Lung (tissue), 12 donors: ENCODE measurements around the gene PIM1. TPM values are rescaled to one million over a fixed set of nuclear protein-coding genes. Genes with fewer than 3 reads are reported as not detected.
A peak's percentile ranks its signal among the peaks of the same experiment; 100 is the strongest.
"Not testable (repeated sequence)": the region's sequence is repeated elsewhere in the genome, so short reads cannot be mapped to it uniquely, and the experiment has no call there.

ENCODE experiments used
- ATAC-seq: fragments of 200-7000 bp; cut with Tn5 transposase; one replicate; pipeline ENCODE4 v1.9.1; 2020; ENCODE audit warnings: moderate number of reproducible peaks; ENCODE audit not compliant: insufficient read depth, low FRiP score
- DNase-seq, 3 donors: peaks; one replicate each; pipeline ENCODE4 v3.0.0-alpha.2; 2013 to 2017
- H3K27ac ChIP-seq, 2 donors: one replicate each; pipeline ENCODE4 v1.5.1; 2013; ENCODE audit warnings: mild to moderate bottlenecking in 2 of 2, moderate library complexity in 2 of 2, control low read depth in 1 of 2, inconsistent platforms in 1 of 2, low read depth in 1 of 2, low read length in 1 of 2
- H3K27me3 ChIP-seq, 3 donors: one replicate each; pipeline ENCODE4 v1.5.1; 2013; ENCODE audit warnings: low read length in 2 of 3; ENCODE audit not compliant: control insufficient read depth in 3 of 3, insufficient read depth in 3 of 3
- H3K36me3 ChIP-seq, 4 donors: one replicate each; pipeline ENCODE4 v1.5.1; 2013; ENCODE audit warnings: low read length in 4 of 4, mild to moderate bottlenecking in 1 of 4, moderate library complexity in 1 of 4; ENCODE audit not compliant: control insufficient read depth in 4 of 4, insufficient read depth in 4 of 4
- H3K4me1 ChIP-seq, 5 donors: one replicate each; pipeline ENCODE4 v1.5.1; 2013; ENCODE audit warnings: low read length in 5 of 5, mild to moderate bottlenecking in 2 of 5, moderate library complexity in 1 of 5; ENCODE audit not compliant: control insufficient read depth in 5 of 5, insufficient read depth in 5 of 5
- H3K4me3 ChIP-seq: one replicate; pipeline ENCODE4 v1.5.1; 2013; ENCODE audit warnings: mild to moderate bottlenecking, control low read depth, moderate library complexity
- H3K9ac ChIP-seq, 2 donors: one replicate each; pipeline ENCODE4 v1.5.1; 2013; ENCODE audit warnings: low read length in 2 of 2, control low read depth in 1 of 2; ENCODE audit not compliant: insufficient read depth in 1 of 2
- H3K9me3 ChIP-seq, 4 donors: one replicate each; pipeline ENCODE4 v1.5.1; 2013; ENCODE audit warnings: low read length in 3 of 4, mild to moderate bottlenecking in 1 of 4, moderate library complexity in 1 of 4; ENCODE audit not compliant: control insufficient read depth in 4 of 4, insufficient read depth in 3 of 4
- WGBS, 2 donors: extraction: QIAGEN DNeasy Blood & Tissue Kit; methylation state at CpG; one replicate each; pipeline ENCODE4 v1.1.7; 2013; 5-methylcytosine and 5-hydroxymethylcytosine counted together
- polyA plus RNA-seq, 2 donors: library from polyadenylated mRNA; stranded (reverse); fragments of 200-250 nt; gene quantifications; one replicate each; pipeline ENCODE4 v1.2.1, GENCODE V29; 2013
- total RNA-seq, 2 donors: library from RNA; depleted of rRNA in 1 of 2; stranded (reverse); fragments of >200 nt in 1 of 2; gene quantifications; one replicate each; pipeline ENCODE4 v1.2.1, GENCODE V29; 2014 to 2021
- TF ChIP-seq, protein P1 (sequence below): IDR thresholded peaks from 2 replicates; pipeline ENCODE4 v1.5.1; 2012; ENCODE audit warnings: mild to moderate bottlenecking; ENCODE audit errors: control extremely low read depth, extremely low read depth
- donor health status: control.
- donor health status: control.
- donor health status: Bipolar disorder and iron deficiency.
- donor health status: healthy.
- donor health status: DM: yes; HTN: yes; CAD: no.

The PIM1 gene
- total and polyA plus RNA-seq, 4 donors = 43.2 to 108 (median 52.0) TPM

- H3K27ac ChIP-seq = no peak overlapping the region
- H3K9me3 ChIP-seq = no peaks in the 10 kb centered on the region
- H3K9ac ChIP-seq = no peak overlapping the region
- no peaks in the 10 kb centered on the region for H3K27me3 ChIP-seq
- no peak for ATAC-seq
- peaks cover 9 to 19% (median 16%) of the 10 kb centered on the region in 4 donors for H3K36me3 ChIP-seq
- DNase-seq = no peak
- 90 to 96% methylated on average over 8 of the region's 8 CpGs for WGBS, 2 donors
- TF ChIP-seq, protein P1, sequence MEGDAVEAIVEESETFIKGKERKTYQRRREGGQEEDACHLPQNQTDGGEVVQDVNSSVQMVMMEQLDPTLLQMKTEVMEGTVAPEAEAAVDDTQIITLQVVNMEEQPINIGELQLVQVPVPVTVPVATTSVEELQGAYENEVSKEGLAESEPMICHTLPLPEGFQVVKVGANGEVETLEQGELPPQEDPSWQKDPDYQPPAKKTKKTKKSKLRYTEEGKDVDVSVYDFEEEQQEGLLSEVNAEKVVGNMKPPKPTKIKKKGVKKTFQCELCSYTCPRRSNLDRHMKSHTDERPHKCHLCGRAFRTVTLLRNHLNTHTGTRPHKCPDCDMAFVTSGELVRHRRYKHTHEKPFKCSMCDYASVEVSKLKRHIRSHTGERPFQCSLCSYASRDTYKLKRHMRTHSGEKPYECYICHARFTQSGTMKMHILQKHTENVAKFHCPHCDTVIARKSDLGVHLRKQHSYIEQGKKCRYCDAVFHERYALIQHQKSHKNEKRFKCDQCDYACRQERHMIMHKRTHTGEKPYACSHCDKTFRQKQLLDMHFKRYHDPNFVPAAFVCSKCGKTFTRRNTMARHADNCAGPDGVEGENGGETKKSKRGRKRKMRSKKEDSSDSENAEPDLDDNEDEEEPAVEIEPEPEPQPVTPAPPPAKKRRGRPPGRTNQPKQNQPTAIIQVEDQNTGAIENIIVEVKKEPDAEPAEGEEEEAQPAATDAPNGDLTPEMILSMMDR = no peak
- peaks cover 0 to 5% (median 0%) of the 10 kb centered on the region in 5 donors for H3K4me1 ChIP-seq
- H3K4me3 ChIP-seq = no peak overlapping the region
Observed at GRCh38 chr6:37177935-37178517, 8.1 kb downstream of the PIM1 start.

- ATAC-seq (no peak), DNase-seq (no peak)
- H3K4me1 ChIP-seq = peaks cover 0 to 6% (median 0%) of the 10 kb centered on the region in 5 donors
- H3K4me3 ChIP-seq = no peak overlapping the region
- no peaks in the 10 kb centered on the region for H3K27me3 ChIP-seq
- TF ChIP-seq, protein P1 = no peak
- no peaks in the 10 kb centered on the region for H3K9me3 ChIP-seq
- no peak overlapping the region for H3K27ac ChIP-seq
- H3K36me3 ChIP-seq = peaks cover 0 to 4% (median 1%) of the 10 kb centered on the region in 4 donors
- no peak overlapping the region for H3K9ac ChIP-seq
- 92 to 93% methylated on average over 2 of the region's 2 CpGs for WGBS, 2 donors
Observed at GRCh38 chr6:37180075-37180474, 10.1 kb downstream of the PIM1 start.

- ATAC-seq, H3K9ac ChIP-seq, H3K36me3 ChIP-seq, H3K27ac ChIP-seq, H3K4me3 ChIP-seq, H3K4me1 ChIP-seq, DNase-seq, H3K9me3 ChIP-seq, H3K27me3 ChIP-seq: not testable (repeated sequence)
- WGBS, 2 donors = 95 to 99% methylated on average over 4 of the region's 4 CpGs
Observed at GRCh38 chr6:37180610-37181009, 10.7 kb downstream of the PIM1 start.

GRCh38 chr6:37182736-37183590 is 13.0 kb downstream of the PIM1 start:
- ATAC-seq = peak; percentile 79
- peaks cover 0 to 2% (median 0%) of the 10 kb centered on the region in 4 donors for H3K9me3 ChIP-seq
- TF ChIP-seq, protein P1 = no peak
- 56 to 72% methylated on average over 8 of the region's 8 CpGs for WGBS, 2 donors
- no peaks in the 10 kb centered on the region for H3K36me3 ChIP-seq
- H3K4me3 ChIP-seq = no peak overlapping the region
- H3K27ac ChIP-seq = peak overlapping the region in 1 of 2 donors; percentile 83
- no peaks in the 10 kb centered on the region for H3K27me3 ChIP-seq
- peaks cover 0 to 6% (median 0%) of the 10 kb centered on the region in 5 donors for H3K4me1 ChIP-seq
- peak in 1 of 3 donors; percentile 29 for DNase-seq
- H3K9ac ChIP-seq = no peak overlapping the region

GRCh38 chr6:37185949-37186720 is 16.2 kb downstream of the PIM1 start:
- ATAC-seq, H3K27me3 ChIP-seq, H3K36me3 ChIP-seq, H3K9ac ChIP-seq, DNase-seq, H3K27ac ChIP-seq, H3K9me3 ChIP-seq, H3K4me3 ChIP-seq, H3K4me1 ChIP-seq: not testable (repeated sequence)
- 63 to 77% methylated on average over 6 of the region's 6 CpGs for WGBS, 2 donors
